Activated B cell treated with CpG ODN at 0.5 μM for 24 hours (primary cell): ENCODE results near the gene GRHL1. TPM values are rescaled to one million over a fixed set of nuclear protein-coding genes. Genes with fewer than 3 reads are reported as not detected.

Experiments used
- ATAC-seq: fragments of 200-7000 bp; cut with Tn5 transposase; one replicate; pipeline ENCODE4 v1.10.0; 2021; ENCODE audit warnings: low read depth, mild to moderate bottlenecking, moderate library complexity
- CTCF ChIA-PET: fragments of 350-600 bp; sonication (Branson Sonifier 250); formaldehyde crosslinking; loops from one replicate; lab custom pipeline; 2021; ENCODE audit warnings: antibody characterized with exemption; lab: Charles Lee
- POLR2A ChIA-PET: fragments of 350-600 bp; sonication (Branson Sonifier 250); formaldehyde crosslinking; loops from one replicate; lab custom pipeline; 2021; ENCODE audit warnings: antibody characterized with exemption; lab: Charles Lee
- DNase-seq: peaks from one replicate; pipeline ENCODE4 v3.0.0; 2022
- H3K27ac Mint-ChIP-seq: one replicate; pipeline ENCODE4 v1.8.0; 2020; ENCODE audit warnings: mixed read lengths
- H3K27me3 Mint-ChIP-seq: one replicate; pipeline ENCODE4 v1.8.0; 2021; ENCODE audit warnings: mixed read lengths
- H3K36me3 Mint-ChIP-seq: one replicate; pipeline ENCODE4 v1.8.0; 2021; ENCODE audit warnings: low read depth, mixed read lengths
- H3K4me1 Mint-ChIP-seq: one replicate; pipeline ENCODE4 v1.8.0; 2021; ENCODE audit warnings: mixed read lengths
- H3K4me3 Mint-ChIP-seq: one replicate; pipeline ENCODE4 v1.8.0; 2020; ENCODE audit warnings: mild to moderate bottlenecking, mixed read lengths
- H3K9me3 Mint-ChIP-seq: one replicate; pipeline ENCODE4 v1.8.0; 2020; ENCODE audit warnings: mixed read lengths
- intact Hi-C: fragments of 100-400 bp; cut with micrococcal nuclease; formaldehyde crosslinking; loops from one replicate; pipeline ENCODE4 v1.15.1; 2024
- total RNA-seq: library from RNA; stranded (reverse); gene quantifications from 2 replicates; pipeline ENCODE4 v1.2.3, GENCODE V29; 2022
- TF ChIP-seq, protein P1 (sequence below): fragments of 200-600 bp; IDR thresholded peaks from one replicate; pipeline ENCODE4 v1.8.0; 2022; ENCODE audit warnings: antibody characterized with exemption, mild to moderate bottlenecking

GRHL1 gene
- total RNA-seq, 1 donor from 2014 or later: 0.95 TPM

GRCh38 chr2:10002109-10002508 lies 50.6 kb downstream of the GRHL1 start:
- no peaks in the 10 kb centered on the region for H3K9me3 Mint-ChIP-seq
- DNase-seq (no peak), ATAC-seq (no peak)
- no peaks in the 10 kb centered on the region for H3K4me1 Mint-ChIP-seq
- ChIA-PET CTCF (no interaction called here), POLR2A (no interaction called here)
- no peak overlapping the region for H3K4me3 Mint-ChIP-seq
- TF ChIP-seq, protein P1, sequence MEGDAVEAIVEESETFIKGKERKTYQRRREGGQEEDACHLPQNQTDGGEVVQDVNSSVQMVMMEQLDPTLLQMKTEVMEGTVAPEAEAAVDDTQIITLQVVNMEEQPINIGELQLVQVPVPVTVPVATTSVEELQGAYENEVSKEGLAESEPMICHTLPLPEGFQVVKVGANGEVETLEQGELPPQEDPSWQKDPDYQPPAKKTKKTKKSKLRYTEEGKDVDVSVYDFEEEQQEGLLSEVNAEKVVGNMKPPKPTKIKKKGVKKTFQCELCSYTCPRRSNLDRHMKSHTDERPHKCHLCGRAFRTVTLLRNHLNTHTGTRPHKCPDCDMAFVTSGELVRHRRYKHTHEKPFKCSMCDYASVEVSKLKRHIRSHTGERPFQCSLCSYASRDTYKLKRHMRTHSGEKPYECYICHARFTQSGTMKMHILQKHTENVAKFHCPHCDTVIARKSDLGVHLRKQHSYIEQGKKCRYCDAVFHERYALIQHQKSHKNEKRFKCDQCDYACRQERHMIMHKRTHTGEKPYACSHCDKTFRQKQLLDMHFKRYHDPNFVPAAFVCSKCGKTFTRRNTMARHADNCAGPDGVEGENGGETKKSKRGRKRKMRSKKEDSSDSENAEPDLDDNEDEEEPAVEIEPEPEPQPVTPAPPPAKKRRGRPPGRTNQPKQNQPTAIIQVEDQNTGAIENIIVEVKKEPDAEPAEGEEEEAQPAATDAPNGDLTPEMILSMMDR: no peak
- no peaks in the 10 kb centered on the region for H3K27me3 Mint-ChIP-seq
- intact Hi-C loops: no loop called here
- H3K27ac Mint-ChIP-seq: no peak overlapping the region
- no peaks in the 10 kb centered on the region for H3K36me3 Mint-ChIP-seq

DNA sequence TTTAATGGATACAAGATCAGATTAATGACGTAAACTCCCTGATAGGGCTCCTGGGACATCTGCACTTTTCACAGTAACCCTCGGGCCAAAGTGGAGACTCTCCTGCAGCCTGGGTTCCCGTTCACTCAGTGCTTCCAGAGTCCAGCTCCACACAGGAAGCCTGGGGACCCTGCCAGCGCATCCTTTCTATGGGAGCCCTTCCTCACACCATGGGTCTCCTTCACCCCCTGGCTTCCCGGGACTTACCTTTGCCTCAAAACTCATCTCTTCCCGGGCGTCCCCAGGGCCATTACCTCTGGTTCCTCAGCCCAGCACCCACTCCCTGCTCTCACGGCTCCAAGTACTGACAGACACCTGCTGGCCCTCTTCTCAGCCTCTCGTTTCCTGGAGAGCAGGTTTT lies 51.2 kb downstream of the GRHL1 start:
- Mint-ChIP-seq H3K27me3 (no peaks in the 10 kb centered on the region), H3K4me3 (no peak overlapping the region), H3K27ac (no peak overlapping the region), H3K4me1 (no peaks in the 10 kb centered on the region), H3K36me3 (no peaks in the 10 kb centered on the region), H3K9me3 (no peaks in the 10 kb centered on the region)
- no peak for ATAC-seq
- ChIA-PET CTCF (no interaction called here), POLR2A (no interaction called here)
- TF ChIP-seq, protein P1: no peak
- intact Hi-C loops: no loop called here
- no peak for DNase-seq

DNA sequence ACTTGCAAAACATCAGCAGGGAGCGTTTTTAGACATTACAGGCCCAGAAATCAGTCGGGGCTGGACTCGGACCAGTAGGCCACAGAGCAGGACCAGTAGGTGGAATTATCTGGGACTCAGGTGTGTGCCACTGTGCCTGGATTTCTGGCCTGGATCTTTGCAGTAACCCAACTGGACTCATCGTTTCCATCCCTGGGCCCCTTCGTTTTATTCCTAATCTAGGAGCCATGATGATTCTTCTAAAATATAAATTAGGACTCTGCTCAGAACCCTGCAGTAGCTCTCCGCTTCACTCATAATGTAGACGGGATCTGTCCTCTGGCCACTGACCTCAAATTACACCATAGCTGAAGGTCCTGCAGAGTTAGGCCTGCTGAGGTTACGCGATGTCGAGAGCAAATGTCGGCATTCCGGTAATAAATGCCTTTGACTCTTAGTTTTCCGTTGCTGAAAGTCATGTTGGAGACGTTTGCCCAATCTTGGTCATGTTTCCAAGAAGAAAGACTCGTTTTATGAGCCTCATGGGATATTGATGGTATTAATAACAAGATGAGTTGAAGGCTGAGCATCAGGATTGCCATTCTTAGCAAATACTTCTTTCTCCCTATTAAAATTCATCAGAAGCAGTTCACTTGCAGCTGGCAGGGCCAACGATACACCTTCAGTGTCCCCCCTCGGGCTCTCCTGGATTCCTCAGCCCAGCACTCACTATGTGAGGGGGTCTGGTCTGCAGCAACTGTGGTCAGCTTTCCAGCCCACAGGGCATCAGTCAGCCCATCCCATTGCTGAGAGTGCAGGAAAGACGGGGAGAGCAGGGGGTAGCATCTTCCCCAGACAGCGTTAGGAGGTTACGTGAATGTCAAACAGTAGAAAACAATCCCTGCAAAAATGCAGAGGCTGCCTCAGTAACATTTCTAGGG lies 52.0 kb downstream of the GRHL1 start:
- Mint-ChIP-seq H3K4me3 (no peak overlapping the region), H3K27me3 (no peaks in the 10 kb centered on the region), H3K36me3 (no peaks in the 10 kb centered on the region), H3K27ac (no peak overlapping the region), H3K9me3 (no peaks in the 10 kb centered on the region), H3K4me1 (no peaks in the 10 kb centered on the region)
- TF ChIP-seq, protein P1: no peak
- ATAC-seq: no peak
- no peak for DNase-seq
- ChIA-PET POLR2A (no interaction called here), CTCF (no interaction called here)
- intact Hi-C loops: no loop called here

DNA sequence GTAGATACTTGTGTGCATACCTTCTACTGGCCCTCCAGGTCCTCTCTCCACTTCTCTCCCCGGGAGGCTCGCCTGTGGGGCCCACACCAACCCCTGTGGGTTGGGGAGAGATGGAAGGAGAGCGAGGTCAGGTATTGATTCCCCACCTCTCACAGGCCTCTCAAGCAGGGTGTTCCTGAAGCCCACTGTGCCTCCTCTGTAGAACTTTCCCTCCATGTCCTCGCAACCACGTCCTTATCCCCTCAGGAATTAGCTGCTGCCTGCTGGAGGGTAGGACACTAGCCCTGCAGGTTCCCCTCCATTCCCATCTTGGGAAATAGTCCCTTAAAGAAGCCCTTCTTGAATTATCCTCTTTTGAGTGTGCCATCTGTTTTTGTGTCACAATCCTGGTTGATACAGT lies 52.9 kb downstream of the GRHL1 start:
- Mint-ChIP-seq H3K27ac (no peak overlapping the region), H3K4me3 (no peak overlapping the region), H3K27me3 (no peaks in the 10 kb centered on the region), H3K4me1 (no peaks in the 10 kb centered on the region), H3K36me3 (no peaks in the 10 kb centered on the region), H3K9me3 (no peaks in the 10 kb centered on the region)
- TF ChIP-seq, protein P1: no peak
- intact Hi-C loops: no loop called here
- ChIA-PET CTCF (no interaction called here), POLR2A (no interaction called here)
- DNase-seq (no peak), ATAC-seq (no peak)

- Mint-ChIP-seq H3K36me3 (no peaks in the 10 kb centered on the region), H3K4me1 (no peaks in the 10 kb centered on the region), H3K27ac (no peak overlapping the region), H3K9me3 (no peaks in the 10 kb centered on the region), H3K27me3 (no peaks in the 10 kb centered on the region), H3K4me3 (no peak overlapping the region)
- POLR2A ChIA-PET: no interaction called here
- ATAC-seq: no peak
- TF ChIP-seq, protein P1: no peak
- intact Hi-C loops: no loop called here
- CTCF ChIA-PET: interaction anchor here (1.6 kb wide), 1 partner anchor 21 kb away, joined by 3 read pairs; no protein-coding TSS in a partner anchor
- DNase-seq: no peak
Observed at GRCh38 chr2:10004836-10005235, 53.3 kb downstream of the GRHL1 start.
